Liver (tissue), 9 donors: ENCODE measurements around the gene EPHB6. TPM values are rescaled to one million over a fixed set of nuclear protein-coding genes. Genes with fewer than 3 reads are reported as not detected.
A peak's percentile ranks its signal among the peaks of the same experiment; 100 is the strongest.

Experiments used
- DNase-seq: peaks from one replicate; pipeline ENCODE4 v3.0.0-alpha.2; 2017; ENCODE audit warnings: low spot score
- H3K27ac ChIP-seq, 2 donors: one replicate each; pipeline ENCODE4 v1.7.0; 2013; ENCODE audit warnings: inconsistent platforms in 2 of 2, low read length in 2 of 2, control low read depth in 1 of 2, low read depth in 1 of 2, mild to moderate bottlenecking in 1 of 2
- H3K27me3 ChIP-seq, 4 donors: one replicate each; pipeline versions ENCODE4 v1.6.1 to v1.7.0; 2013; ENCODE audit warnings: low read length in 3 of 4, inconsistent platforms in 1 of 4, mild to moderate bottlenecking in 1 of 4, moderate library complexity in 1 of 4; ENCODE audit not compliant: control insufficient read depth in 4 of 4, insufficient read depth in 4 of 4
- H3K36me3 ChIP-seq, 4 donors: one replicate each; pipeline versions ENCODE4 v1.6.1 to v1.7.0; 2013; ENCODE audit warnings: low read length in 3 of 4, mild to moderate bottlenecking in 3 of 4, low read depth in 1 of 4, moderate library complexity in 1 of 4; ENCODE audit not compliant: control insufficient read depth in 4 of 4, insufficient read depth in 3 of 4
- H3K4me1 ChIP-seq, 4 donors: one replicate each; pipeline versions ENCODE4 v1.6.1 to v1.7.0; 2013; ENCODE audit warnings: low read length in 3 of 4, mild to moderate bottlenecking in 3 of 4, moderate library complexity in 1 of 4; ENCODE audit not compliant: control insufficient read depth in 4 of 4, insufficient read depth in 4 of 4
- H3K4me3 ChIP-seq, 3 donors: one replicate each; pipeline versions ENCODE4 v1.6.1 to v1.7.0; 2013; ENCODE audit warnings: low read length in 3 of 3, control low read depth in 1 of 3, low read depth in 1 of 3, mild to moderate bottlenecking in 1 of 3
- H3K9ac ChIP-seq, 2 donors: one replicate each; pipeline ENCODE4 v1.7.0; 2013; ENCODE audit warnings: low read length in 2 of 2, mild to moderate bottlenecking in 2 of 2, moderate library complexity in 2 of 2, control low read depth in 1 of 2, low read depth in 1 of 2
- H3K9me3 ChIP-seq, 4 donors: one replicate each; pipeline versions ENCODE4 v1.6.1 to v1.7.0; 2013; ENCODE audit warnings: low read length in 3 of 4; ENCODE audit not compliant: control insufficient read depth in 4 of 4
- EGR1 ChIP-seq, 2 donors: IDR thresholded peaks; 2 replicates each; pipeline ENCODE4 v1.6.1; 2016 to 2018; ENCODE audit warnings: antibody characterized with exemption in 2 of 2, low read depth in 2 of 2
- FOXA2 ChIP-seq: IDR thresholded peaks from 2 replicates; pipeline ENCODE4 v1.6.1; 2016; ENCODE audit warnings: antibody characterized with exemption
- GABPA ChIP-seq, 2 donors: IDR thresholded peaks in 1 of 2; conservative IDR thresholded peaks in 1 of 2; 2 replicates each; pipeline ENCODE4 v1.6.1; 2016; ENCODE audit warnings: antibody characterized with exemption in 2 of 2, mild to moderate bottlenecking in 1 of 2, moderate library complexity in 1 of 2
- HNF4A ChIP-seq, 2 donors: conservative IDR thresholded peaks; 2 replicates each; pipeline ENCODE4 v1.6.1; 2016; ENCODE audit warnings: antibody characterized with exemption in 2 of 2, mild to moderate bottlenecking in 2 of 2
- HNF4G ChIP-seq: IDR thresholded peaks from 2 replicates; pipeline ENCODE4 v1.6.1; 2016; ENCODE audit warnings: antibody characterized with exemption
- JUND ChIP-seq, 2 donors: IDR thresholded peaks; 2 replicates each; pipeline ENCODE4 v1.6.1; 2016; ENCODE audit warnings: antibody characterized with exemption in 2 of 2
- RAD21 ChIP-seq, 2 donors: IDR thresholded peaks; 2 replicates each; pipeline ENCODE4 v1.6.1; 2016; ENCODE audit warnings: antibody characterized with exemption in 2 of 2, mild to moderate bottlenecking in 2 of 2
- RXRA ChIP-seq, 2 donors: IDR thresholded peaks; 2 replicates each; pipeline ENCODE4 v1.6.1; 2017 to 2018; ENCODE audit warnings: antibody characterized with exemption in 2 of 2, mild to moderate bottlenecking in 1 of 2
- SP1 ChIP-seq: IDR thresholded peaks from 2 replicates; pipeline ENCODE4 v1.6.1; 2018; ENCODE audit warnings: antibody characterized with exemption, mild to moderate bottlenecking
- YY1 ChIP-seq: IDR thresholded peaks from 2 replicates; pipeline ENCODE4 v1.6.1; 2016; ENCODE audit warnings: antibody characterized with exemption, mild to moderate bottlenecking
- ZBTB33 ChIP-seq: IDR thresholded peaks from 2 replicates; pipeline ENCODE4 v1.6.1; 2016; ENCODE audit warnings: antibody characterized with exemption
- WGBS: extraction: QIAGEN DNeasy Blood & Tissue Kit; methylation state at CpG from one replicate; pipeline ENCODE4 v1.1.7; 2013; 5-methylcytosine and 5-hydroxymethylcytosine counted together
- polyA plus RNA-seq, 2 donors: library from polyadenylated mRNA; stranded (reverse) in 1 of 2; unstranded in 1 of 2; fragments of 200-250 nt in 1 of 2; fragments of >200 nt in 1 of 2; fragmentation: Nextera tagmentation in 1 of 2; extraction: Ambion mirVana in 1 of 2; gene quantifications; one replicate each; pipeline versions ENCODE4 v1.2.1 to v1.2.3, GENCODE V29; 2013 to 2015
- total RNA-seq, 2 donors: library from RNA; depleted of rRNA; stranded (reverse); fragments of >200 nt; gene quantifications; one replicate each; pipeline ENCODE4 v1.2.3, GENCODE V29; 2014
- TF ChIP-seq, protein P1 (sequence below): fragments of 150-350 bp; IDR thresholded peaks from 2 replicates; pipeline ENCODE4 v1.5.1; 2017; ENCODE audit warnings: improper control_type of control experiment, low read depth, low read length; ENCODE audit not compliant: missing input control
- donor health status: healthy.
- donor health status: healthy.
- donor health status: healthy.
- donor health status: healthy.
- donor health status: healthy.

EPHB6 gene
- total and polyA plus RNA-seq, 4 donors = 1.2 to 4.3 (median 2.0) TPM

DNA sequence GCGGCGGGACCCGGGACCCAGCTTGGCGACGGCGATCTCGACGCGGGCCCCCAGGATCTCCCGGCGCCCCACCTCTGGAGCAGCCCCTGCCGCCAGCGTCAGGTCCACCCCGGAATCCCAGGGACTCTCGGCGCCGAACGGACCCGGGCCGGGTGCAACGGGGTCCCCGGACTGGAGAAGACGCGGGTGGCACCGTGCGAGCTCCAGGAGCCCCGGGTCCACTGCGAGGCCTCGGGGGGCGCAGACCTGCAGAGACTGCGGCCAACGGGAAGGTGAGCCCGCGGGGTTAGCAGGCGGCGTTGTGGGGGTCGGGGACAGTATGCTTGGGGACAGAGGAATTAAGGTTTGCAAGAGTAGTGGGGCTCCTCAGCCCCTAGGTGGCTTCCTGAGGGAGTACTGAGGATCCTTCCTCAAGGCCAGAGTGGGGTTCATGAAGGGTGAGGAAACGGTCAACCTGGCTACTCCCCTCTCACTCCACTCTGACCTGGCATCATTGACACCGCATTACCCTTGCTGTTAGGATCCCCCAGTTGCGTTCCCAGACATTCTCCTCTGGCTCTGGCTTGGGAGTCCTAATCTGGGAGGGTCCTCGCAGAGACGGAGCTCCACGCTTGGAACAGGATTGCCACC lies 353 bp downstream of the EPHB6 start:
- peaks cover 0 to 1% (median 0%) of the 10 kb centered on the region in 4 donors for H3K27me3 ChIP-seq
- no peak for TF ChIP-seq JUND (IDR thresholded peaks at IDR 0.05)
- no peak for TF ChIP-seq RAD21 (IDR thresholded peaks at IDR 0.05)
- TF ChIP-seq ZBTB33 = no peak
- TF ChIP-seq RXRA (IDR thresholded peaks at IDR 0.05) = no peak
- TF ChIP-seq, protein P1, sequence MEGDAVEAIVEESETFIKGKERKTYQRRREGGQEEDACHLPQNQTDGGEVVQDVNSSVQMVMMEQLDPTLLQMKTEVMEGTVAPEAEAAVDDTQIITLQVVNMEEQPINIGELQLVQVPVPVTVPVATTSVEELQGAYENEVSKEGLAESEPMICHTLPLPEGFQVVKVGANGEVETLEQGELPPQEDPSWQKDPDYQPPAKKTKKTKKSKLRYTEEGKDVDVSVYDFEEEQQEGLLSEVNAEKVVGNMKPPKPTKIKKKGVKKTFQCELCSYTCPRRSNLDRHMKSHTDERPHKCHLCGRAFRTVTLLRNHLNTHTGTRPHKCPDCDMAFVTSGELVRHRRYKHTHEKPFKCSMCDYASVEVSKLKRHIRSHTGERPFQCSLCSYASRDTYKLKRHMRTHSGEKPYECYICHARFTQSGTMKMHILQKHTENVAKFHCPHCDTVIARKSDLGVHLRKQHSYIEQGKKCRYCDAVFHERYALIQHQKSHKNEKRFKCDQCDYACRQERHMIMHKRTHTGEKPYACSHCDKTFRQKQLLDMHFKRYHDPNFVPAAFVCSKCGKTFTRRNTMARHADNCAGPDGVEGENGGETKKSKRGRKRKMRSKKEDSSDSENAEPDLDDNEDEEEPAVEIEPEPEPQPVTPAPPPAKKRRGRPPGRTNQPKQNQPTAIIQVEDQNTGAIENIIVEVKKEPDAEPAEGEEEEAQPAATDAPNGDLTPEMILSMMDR = no peak
- no peak for TF ChIP-seq EGR1 (IDR thresholded peaks at IDR 0.05; ENCODE audit: low read depth in 2 of 2)
- TF ChIP-seq FOXA2 = no peak
- TF ChIP-seq HNF4G = no peak
- TF ChIP-seq YY1 = no peak
- no peak for TF ChIP-seq GABPA (IDR thresholded peaks at IDR 0.05 in 1 of 2, conservative IDR thresholded peaks at IDR 0.05 in 1 of 2)
- H3K9me3 ChIP-seq = no peaks in the 10 kb centered on the region
- H3K9ac ChIP-seq = no peak overlapping the region
- H3K4me1 ChIP-seq = peaks cover 2 to 24% (median 15%) of the 10 kb centered on the region in 4 donors
- H3K36me3 ChIP-seq = no peaks in the 10 kb centered on the region
- H3K4me3 ChIP-seq = peak overlapping the region in 2 of 3 donors; percentile 42 to 80
- WGBS = 4% methylated on average over 43 of the region's 43 CpGs
- no peak overlapping the region for H3K27ac ChIP-seq
- DNase-seq = no peak

DNA sequence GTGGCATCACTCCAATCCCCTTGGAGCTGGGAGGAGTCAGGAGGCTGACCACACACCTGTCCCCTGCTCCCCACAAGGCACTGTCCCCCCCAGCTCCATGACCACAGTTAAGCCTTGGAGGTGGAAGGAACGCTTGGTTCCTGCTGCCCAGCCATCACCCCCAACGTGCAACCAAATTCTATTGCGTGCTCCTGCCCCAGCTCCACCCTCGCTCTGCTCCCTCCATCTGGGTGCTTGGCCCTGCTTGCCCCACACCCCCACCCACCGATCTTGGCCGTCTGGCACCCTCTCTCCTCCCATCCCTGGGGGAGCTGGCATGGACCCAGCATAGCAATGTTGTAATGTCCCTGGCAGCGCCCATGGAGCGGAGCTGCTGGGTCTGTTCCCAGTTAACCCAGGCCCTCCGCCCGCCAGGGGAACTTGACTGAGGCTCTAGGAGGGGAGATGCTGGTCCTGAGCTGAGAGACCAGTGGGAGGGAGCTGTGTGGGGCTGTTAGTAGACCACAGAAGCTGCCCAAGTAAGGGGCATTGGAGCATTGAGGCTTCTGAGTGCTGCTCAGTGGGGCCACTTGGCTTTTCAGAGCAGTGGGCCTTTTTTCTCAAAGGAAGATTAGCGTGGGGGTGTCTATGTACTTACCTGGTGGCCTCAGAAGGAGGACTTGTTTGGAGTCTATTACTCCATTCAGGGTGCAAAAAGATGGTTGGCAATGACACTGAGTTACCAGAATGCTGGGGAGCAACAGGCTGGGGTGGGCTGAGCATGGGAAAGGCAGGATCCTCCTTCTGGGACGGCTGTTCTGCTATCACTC lies 1.1 kb downstream of the EPHB6 start:
- DNase-seq = no peak
- 35% methylated on average over 12 of the region's 12 CpGs for WGBS
- Histone ChIP-seq H3K9me3 (no peaks in the 10 kb centered on the region), H3K4me1 (peaks cover 2 to 24% (median 15%) of the 10 kb centered on the region in 4 donors), H3K4me3 (peak overlapping the region in 1 of 3 donors; percentile 80), H3K9ac (no peak overlapping the region), H3K36me3 (no peaks in the 10 kb centered on the region), H3K27ac (no peak overlapping the region), H3K27me3 (peaks cover 0 to 1% (median 0%) of the 10 kb centered on the region in 4 donors)
- TF ChIP-seq RXRA (IDR thresholded peaks at IDR 0.05) = peak in 1 of 2 donors; percentile 9
- no peak for TF ChIP-seq HNF4A (conservative IDR thresholded peaks at IDR 0.05)
- no peak for TF ChIP-seq SP1
- TF ChIP-seq, protein P1 = no peak
- TF ChIP-seq RAD21 (IDR thresholded peaks at IDR 0.05) = peak in 1 of 2 donors; percentile 13
- TF ChIP-seq FOXA2 = no peak
- TF ChIP-seq YY1 = no peak
